GM12878 (cell line): ENCODE data around the gene AAGAB. TPM values are rescaled to one million over a fixed set of nuclear protein-coding genes. Genes with fewer than 3 reads are reported as not detected.

ENCODE experiments used
- ATAC-seq: fragments of 200-7000 bp; cut with Tn5 transposase; 3 replicates; pipeline ENCODE4 v1.9.1; 2020; ENCODE audit warnings: mild to moderate bottlenecking, moderate library complexity
- BruUV-seq: library from RNA; stranded (reverse); fragments of 400-500 nt; replicated peaks from 2 replicates; lab custom pipeline; 2021; lab: Mats Ljungman, UMichigan
- CTCF ChIA-PET: fragments of 300-600 bp; sonication (Branson Sonifier 250); formaldehyde crosslinking; extraction: SDS; loops from one replicate; lab custom pipeline; 2021; ENCODE audit warnings: inconsistent platforms; lab: Yijun Ruan, JAX
- POLR2A ChIA-PET: fragments of 350-600 bp; formaldehyde crosslinking; extraction: SDS; loops from one replicate; lab custom pipeline; 2021; ENCODE audit warnings: inconsistent platforms; lab: Charles Lee
- RAD21 ChIA-PET: fragments of 300-600 bp; sonication (Branson Sonifier 250); formaldehyde crosslinking; loops from one replicate; lab custom pipeline; 2023; ENCODE audit warnings: antibody characterized with exemption; ENCODE audit not compliant: unreplicated experiment; lab: Charles Lee
- SMC1A ChIA-PET: fragments of 300-600 bp; sonication (Branson Sonifier 250); formaldehyde crosslinking; loops from one replicate; lab custom pipeline; 2023; ENCODE audit not compliant: unreplicated experiment, uncharacterized antibody; lab: Charles Lee
- DNase-seq: peaks from one replicate; pipeline ENCODE4 v3.0.0-alpha.2; 2011; ENCODE audit warnings: low read depth, low spot score
- FAIRE-seq: peaks from 3 replicates; lab custom pipeline; 2011; peaks lifted over from hg19 to GRCh38; lab: Jason Lieb, UNC
- H2AFZ ChIP-seq: 2 replicates; pipeline ENCODE4 v1.6.0; 2011; ENCODE audit warnings: low read depth, low read length, control low read depth; ENCODE audit not compliant: control insufficient read depth
- H3K27ac ChIP-seq: 2 replicates; pipeline ENCODE4 v1.5.1; 2011; ENCODE audit warnings: control low read depth; ENCODE audit not compliant: control insufficient read depth, insufficient read depth
- H3K27me3 ChIP-seq, 2 experiments: replicated peaks in 1 of 2; 2 replicates each; pipeline versions ENCODE4 v1.6.0 to v1.6.1; 2011; ENCODE audit warnings: low read length in 1 of 2; ENCODE audit not compliant: control insufficient read depth in 2 of 2, insufficient read depth in 2 of 2
- H3K36me3 ChIP-seq, 2 experiments: 2 replicates each; pipeline ENCODE4 v1.5.1; 2011; ENCODE audit warnings: low read length in 1 of 2; ENCODE audit not compliant: control insufficient read depth in 2 of 2, insufficient read depth in 2 of 2
- H3K4me1 ChIP-seq: 2 replicates; pipeline ENCODE4 v1.6.1; 2011; ENCODE audit warnings: mild to moderate bottlenecking, low read length, moderate library complexity, mixed read lengths; ENCODE audit not compliant: control insufficient read depth, insufficient read depth
- H3K4me2 ChIP-seq: 2 replicates; pipeline ENCODE4 v1.6.0; 2011; ENCODE audit warnings: control low read depth; ENCODE audit not compliant: control insufficient read depth, insufficient read depth
- H3K4me3 ChIP-seq: fragments of 200-600 bp; sonication (generic); 2 replicates; pipeline ENCODE4 v1.5.1; 2016
- H3K79me2 ChIP-seq: 2 replicates; pipeline ENCODE4 v1.6.0; 2011; ENCODE audit warnings: low read length; ENCODE audit not compliant: control insufficient read depth, insufficient read depth
- H3K9ac ChIP-seq: 2 replicates; pipeline ENCODE4 v1.8.0; 2011; ENCODE audit warnings: low read length, control low read depth, mixed read lengths; ENCODE audit not compliant: control insufficient read depth, insufficient read depth
- H3K9me3 ChIP-seq: replicated peaks from 3 replicates; pipeline ENCODE4 v1.5.1; 2011; ENCODE audit warnings: mild to moderate bottlenecking, low read length; ENCODE audit not compliant: control insufficient read depth, insufficient read depth
- H4K20me1 ChIP-seq: 2 replicates; pipeline ENCODE4 v1.6.0; 2011; ENCODE audit not compliant: control insufficient read depth, insufficient read depth
- FOS ChIP-seq: IDR thresholded peaks from 3 replicates; pipeline ENCODE4 v1.6.1; 2011; ENCODE audit warnings: borderline replicate concordance; ENCODE audit not compliant: insufficient read length; ENCODE audit errors: extremely low read depth
- GABPA ChIP-seq: IDR thresholded peaks from 2 replicates; pipeline ENCODE4 v1.6.1; 2014; ENCODE audit warnings: antibody characterized with exemption, low read depth, mild to moderate bottlenecking, inconsistent platforms
- JUNB ChIP-seq: IDR thresholded peaks from 2 replicates; pipeline ENCODE4 v1.6.1; 2016; ENCODE audit warnings: antibody characterized with exemption, mild to moderate bottlenecking
- KLF5 ChIP-seq: fragments of 450-650 bp; IDR thresholded peaks from 2 replicates; pipeline ENCODE4 v1.6.1; 2014; ENCODE audit warnings: mild to moderate bottlenecking; ENCODE audit not compliant: partially characterized antibody
- MTA3 ChIP-seq: IDR thresholded peaks from 2 replicates; pipeline ENCODE4 v1.6.1; 2012; ENCODE audit warnings: low read length, inconsistent platforms, borderline replicate concordance
- NFYA ChIP-seq: IDR thresholded peaks from 2 replicates; pipeline ENCODE4 v1.6.1; 2011; ENCODE audit warnings: low read depth, mild to moderate bottlenecking, low read length, improper control_type of control experiment, borderline replicate concordance
- SMARCA5 ChIP-seq: fragments of 450-650 bp; IDR thresholded peaks from 2 replicates; pipeline ENCODE4 v1.6.1; 2017; ENCODE audit warnings: mild to moderate bottlenecking
- SP1 ChIP-seq: IDR thresholded peaks from one replicate; pipeline ENCODE4 v1.6.1; 2011; ENCODE audit warnings: low read depth, low read length
- SPI1 ChIP-seq: IDR thresholded peaks from 2 replicates; pipeline ENCODE4 v1.6.1; 2011; ENCODE audit warnings: low read depth, mild to moderate bottlenecking, low read length, moderate library complexity, borderline replicate concordance; ENCODE audit not compliant: insufficient read depth
- TBL1XR1 ChIP-seq: IDR thresholded peaks from 2 replicates; pipeline ENCODE4 v1.6.1; 2012; ENCODE audit warnings: low read depth, low read length, improper control_type of control experiment
- TCF12 ChIP-seq: IDR thresholded peaks from 2 replicates; pipeline ENCODE4 v1.6.1; 2011; ENCODE audit warnings: low read depth, mild to moderate bottlenecking, low read length
- ZNF217 ChIP-seq: fragments of 450-650 bp; IDR thresholded peaks from 2 replicates; pipeline ENCODE4 v1.6.1; 2017; ENCODE audit warnings: antibody characterized with exemption, mild to moderate bottlenecking
- in situ Hi-C: fragments of 300-500 bp; cut with MboI; formaldehyde crosslinking; loops from 9 replicates; pipeline ENCODE4 v1.14.3; 2018; ENCODE audit warnings: mixed read lengths
- intact Hi-C: fragments of 100-400 bp; cut with micrococcal nuclease; formaldehyde crosslinking; loops from one replicate; pipeline ENCODE4 v1.14.2; 2022; ENCODE audit not compliant: unreplicated experiment
- polyA plus RNA-seq, 11 experiments: library from polyadenylated mRNA; depleted of rRNA in 4 of 11; unstranded in 6 of 11; stranded (reverse) in 5 of 11; fragments of >200 nt; fragmentation: Nextera tagmentation in 4 of 11; fragmentation: Illumina TruSeq in 1 of 11; extraction: Ambion mirVana in 4 of 11; extraction: Trizol in 1 of 11; gene quantifications; 1 replicate in 1 of 11; 2 replicates in 10 of 11; pipeline versions ENCODE4 v1.2.1 to v1.2.3, GENCODE V29; 2011 to 2016; ENCODE audit warnings: inconsistent platforms in 2 of 11, missing spikeins in 2 of 11, low read depth in 1 of 11
- total RNA-seq, 4 experiments: library from RNA; depleted of rRNA in 3 of 4; stranded (reverse); fragments of >200 nt in 3 of 4; fragmentation: Illumina TruSeq in 1 of 4; extraction: Trizol in 1 of 4; gene quantifications; 2 replicates each; pipeline versions ENCODE4 v1.2.1 to v1.2.3, GENCODE V29; 2013 to 2021
- TF ChIP-seq, protein P1 (sequence below): IDR thresholded peaks from 2 replicates; pipeline ENCODE4 v1.6.1; 2011; ENCODE audit warnings: mild to moderate bottlenecking, low read depth, low read length, moderate library complexity; ENCODE audit not compliant: insufficient replicate concordance
- TF ChIP-seq, protein P2 (sequence below): fragments of 450-650 bp; conservative IDR thresholded peaks from 2 replicates; pipeline ENCODE4 v1.6.1; 2017; ENCODE audit warnings: mild to moderate bottlenecking, moderate library complexity
- TF ChIP-seq, protein P3 (sequence below): IDR thresholded peaks from 2 replicates; pipeline ENCODE4 v1.6.1; 2011; ENCODE audit warnings: low read depth, low read length, improper control_type of control experiment, borderline replicate concordance
- TF ChIP-seq, protein P4 (sequence below): fragments of 450-650 bp; IDR thresholded peaks from 2 replicates; pipeline ENCODE4 v1.6.1; 2017; ENCODE audit warnings: antibody characterized with exemption, mild to moderate bottlenecking, moderate library complexity

Gene AAGAB
- total and polyA plus RNA-seq, 10 of the 15 experiments (the other 5 are each of a cell fraction or from before 2014, with no cell fraction given) = 11.4 to 62.3 (median 38.0) TPM

DNA sequence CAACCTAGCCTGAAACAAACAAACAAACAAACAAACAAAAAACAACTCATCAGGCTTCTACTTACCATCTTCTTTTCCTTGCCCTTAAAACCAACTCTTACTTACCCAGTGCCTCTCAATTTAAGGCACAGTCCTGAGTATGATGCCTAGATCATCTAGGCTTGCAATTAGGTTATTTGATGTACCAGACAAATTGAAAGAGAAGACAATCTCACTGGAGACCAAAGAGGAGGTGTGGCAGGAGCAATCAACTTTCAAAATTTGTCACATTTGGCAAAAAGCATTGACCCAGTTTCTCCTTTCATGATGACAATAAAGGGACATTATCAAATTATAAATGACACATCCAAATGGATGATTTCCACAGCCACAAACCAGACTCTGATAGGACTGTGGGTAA is 36.0 kb downstream of the AAGAB start:
- SMC1A ChIA-PET = no interaction called here
- ATAC-seq = no peak
- Histone ChIP-seq H3K36me3 (no peaks in the 10 kb centered on the region), H3K9me3 (no peaks in the 10 kb centered on the region), H3K4me3 (no peak overlapping the region), H2AFZ (no peak overlapping the region), H3K9ac (no peak overlapping the region), H4K20me1 (no peaks in the 10 kb centered on the region), H3K27ac (no peak overlapping the region), H3K4me1 (no peaks in the 10 kb centered on the region), H3K4me2 (no peak overlapping the region), H3K79me2 (no peaks in the 10 kb centered on the region), H3K27me3 (no peaks in the 10 kb centered on the region)
- intact Hi-C loops (no loop called here), in situ Hi-C loops (no loop called here)
- CTCF ChIA-PET = interaction anchor here (1.6 kb wide), 1 partner anchor 21 kb away, joined by 4 read pairs; no protein-coding TSS in a partner anchor
- no peak for FAIRE-seq
- no peak for TF ChIP-seq SMARCA5
- TF ChIP-seq, protein P1, sequence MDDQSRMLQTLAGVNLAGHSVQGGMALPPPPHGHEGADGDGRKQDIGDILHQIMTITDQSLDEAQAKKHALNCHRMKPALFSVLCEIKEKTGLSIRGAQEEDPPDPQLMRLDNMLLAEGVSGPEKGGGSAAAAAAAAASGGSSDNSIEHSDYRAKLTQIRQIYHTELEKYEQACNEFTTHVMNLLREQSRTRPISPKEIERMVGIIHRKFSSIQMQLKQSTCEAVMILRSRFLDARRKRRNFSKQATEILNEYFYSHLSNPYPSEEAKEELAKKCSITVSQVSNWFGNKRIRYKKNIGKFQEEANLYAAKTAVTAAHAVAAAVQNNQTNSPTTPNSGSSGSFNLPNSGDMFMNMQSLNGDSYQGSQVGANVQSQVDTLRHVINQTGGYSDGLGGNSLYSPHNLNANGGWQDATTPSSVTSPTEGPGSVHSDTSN = no peak
- TF ChIP-seq GABPA = no peak
- TF ChIP-seq TBL1XR1 = no peak
- TF ChIP-seq JUNB = no peak
- TF ChIP-seq, protein P2, sequence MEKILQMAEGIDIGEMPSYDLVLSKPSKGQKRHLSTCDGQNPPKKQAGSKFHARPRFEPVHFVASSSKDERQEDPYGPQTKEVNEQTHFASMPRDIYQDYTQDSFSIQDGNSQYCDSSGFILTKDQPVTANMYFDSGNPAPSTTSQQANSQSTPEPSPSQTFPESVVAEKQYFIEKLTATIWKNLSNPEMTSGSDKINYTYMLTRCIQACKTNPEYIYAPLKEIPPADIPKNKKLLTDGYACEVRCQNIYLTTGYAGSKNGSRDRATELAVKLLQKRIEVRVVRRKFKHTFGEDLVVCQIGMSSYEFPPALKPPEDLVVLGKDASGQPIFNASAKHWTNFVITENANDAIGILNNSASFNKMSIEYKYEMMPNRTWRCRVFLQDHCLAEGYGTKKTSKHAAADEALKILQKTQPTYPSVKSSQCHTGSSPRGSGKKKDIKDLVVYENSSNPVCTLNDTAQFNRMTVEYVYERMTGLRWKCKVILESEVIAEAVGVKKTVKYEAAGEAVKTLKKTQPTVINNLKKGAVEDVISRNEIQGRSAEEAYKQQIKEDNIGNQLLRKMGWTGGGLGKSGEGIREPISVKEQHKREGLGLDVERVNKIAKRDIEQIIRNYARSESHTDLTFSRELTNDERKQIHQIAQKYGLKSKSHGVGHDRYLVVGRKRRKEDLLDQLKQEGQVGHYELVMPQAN = no peak
- no peak for TF ChIP-seq ZNF217
- TF ChIP-seq KLF5 = no peak
- no peak for TF ChIP-seq SP1
- TF ChIP-seq TCF12 = no peak
- no peak for TF ChIP-seq MTA3
- TF ChIP-seq, protein P3, sequence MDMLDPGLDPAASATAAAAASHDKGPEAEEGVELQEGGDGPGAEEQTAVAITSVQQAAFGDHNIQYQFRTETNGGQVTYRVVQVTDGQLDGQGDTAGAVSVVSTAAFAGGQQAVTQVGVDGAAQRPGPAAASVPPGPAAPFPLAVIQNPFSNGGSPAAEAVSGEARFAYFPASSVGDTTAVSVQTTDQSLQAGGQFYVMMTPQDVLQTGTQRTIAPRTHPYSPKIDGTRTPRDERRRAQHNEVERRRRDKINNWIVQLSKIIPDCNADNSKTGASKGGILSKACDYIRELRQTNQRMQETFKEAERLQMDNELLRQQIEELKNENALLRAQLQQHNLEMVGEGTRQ = no peak
- no peak for TF ChIP-seq FOS
- TF ChIP-seq NFYA = no peak
- TF ChIP-seq SPI1 = no peak
- TF ChIP-seq, protein P4, sequence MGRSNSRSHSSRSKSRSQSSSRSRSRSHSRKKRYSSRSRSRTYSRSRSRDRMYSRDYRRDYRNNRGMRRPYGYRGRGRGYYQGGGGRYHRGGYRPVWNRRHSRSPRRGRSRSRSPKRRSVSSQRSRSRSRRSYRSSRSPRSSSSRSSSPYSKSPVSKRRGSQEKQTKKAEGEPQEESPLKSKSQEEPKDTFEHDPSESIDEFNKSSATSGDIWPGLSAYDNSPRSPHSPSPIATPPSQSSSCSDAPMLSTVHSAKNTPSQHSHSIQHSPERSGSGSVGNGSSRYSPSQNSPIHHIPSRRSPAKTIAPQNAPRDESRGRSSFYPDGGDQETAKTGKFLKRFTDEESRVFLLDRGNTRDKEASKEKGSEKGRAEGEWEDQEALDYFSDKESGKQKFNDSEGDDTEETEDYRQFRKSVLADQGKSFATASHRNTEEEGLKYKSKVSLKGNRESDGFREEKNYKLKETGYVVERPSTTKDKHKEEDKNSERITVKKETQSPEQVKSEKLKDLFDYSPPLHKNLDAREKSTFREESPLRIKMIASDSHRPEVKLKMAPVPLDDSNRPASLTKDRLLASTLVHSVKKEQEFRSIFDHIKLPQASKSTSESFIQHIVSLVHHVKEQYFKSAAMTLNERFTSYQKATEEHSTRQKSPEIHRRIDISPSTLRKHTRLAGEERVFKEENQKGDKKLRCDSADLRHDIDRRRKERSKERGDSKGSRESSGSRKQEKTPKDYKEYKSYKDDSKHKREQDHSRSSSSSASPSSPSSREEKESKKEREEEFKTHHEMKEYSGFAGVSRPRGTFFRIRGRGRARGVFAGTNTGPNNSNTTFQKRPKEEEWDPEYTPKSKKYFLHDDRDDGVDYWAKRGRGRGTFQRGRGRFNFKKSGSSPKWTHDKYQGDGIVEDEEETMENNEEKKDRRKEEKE = no peak
- no peak for DNase-seq
- RAD21 ChIA-PET = no interaction called here
- no TSS peak for BruUV-seq
- POLR2A ChIA-PET = no interaction called here
